ENCODE data around the gene TRMT1.

DNA sequence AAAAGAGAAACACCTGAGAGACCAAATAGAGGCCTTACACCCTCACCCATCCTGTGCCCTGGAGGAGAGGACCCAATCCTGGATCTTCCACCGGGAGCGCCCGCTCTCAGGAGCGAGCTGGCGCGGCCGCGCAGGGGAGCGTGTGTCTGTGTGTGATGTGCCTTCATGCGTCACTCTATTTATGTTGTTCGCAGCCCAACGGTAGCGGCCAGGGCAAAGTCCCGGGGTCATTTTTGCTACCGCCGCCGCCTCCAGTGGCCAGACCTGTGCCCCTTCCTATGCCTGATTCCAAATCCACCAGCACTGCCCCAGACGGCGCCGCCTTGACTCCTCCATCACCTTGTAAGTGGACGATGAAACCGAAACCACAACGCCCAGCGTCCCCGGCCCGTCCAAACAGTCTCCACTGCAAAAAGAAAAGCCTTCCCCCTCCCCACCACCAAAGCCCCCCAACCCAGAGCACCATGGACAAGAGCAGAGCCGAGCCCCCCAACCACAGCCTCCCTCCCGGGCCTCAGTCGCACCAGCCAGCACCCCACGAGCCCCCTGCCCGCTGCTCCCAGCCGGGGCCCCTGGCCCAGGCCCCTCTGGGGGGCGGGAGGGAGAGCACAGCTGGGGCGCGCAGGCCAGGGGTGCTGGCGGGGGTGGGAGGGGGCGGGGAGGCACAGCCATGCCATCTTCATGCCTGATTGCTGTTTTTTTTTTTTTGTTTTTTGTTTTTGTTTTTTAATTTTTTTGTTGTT, 28.6 kb downstream of the TRMT1 start:
- TF ChIP-seq, protein P1, sequence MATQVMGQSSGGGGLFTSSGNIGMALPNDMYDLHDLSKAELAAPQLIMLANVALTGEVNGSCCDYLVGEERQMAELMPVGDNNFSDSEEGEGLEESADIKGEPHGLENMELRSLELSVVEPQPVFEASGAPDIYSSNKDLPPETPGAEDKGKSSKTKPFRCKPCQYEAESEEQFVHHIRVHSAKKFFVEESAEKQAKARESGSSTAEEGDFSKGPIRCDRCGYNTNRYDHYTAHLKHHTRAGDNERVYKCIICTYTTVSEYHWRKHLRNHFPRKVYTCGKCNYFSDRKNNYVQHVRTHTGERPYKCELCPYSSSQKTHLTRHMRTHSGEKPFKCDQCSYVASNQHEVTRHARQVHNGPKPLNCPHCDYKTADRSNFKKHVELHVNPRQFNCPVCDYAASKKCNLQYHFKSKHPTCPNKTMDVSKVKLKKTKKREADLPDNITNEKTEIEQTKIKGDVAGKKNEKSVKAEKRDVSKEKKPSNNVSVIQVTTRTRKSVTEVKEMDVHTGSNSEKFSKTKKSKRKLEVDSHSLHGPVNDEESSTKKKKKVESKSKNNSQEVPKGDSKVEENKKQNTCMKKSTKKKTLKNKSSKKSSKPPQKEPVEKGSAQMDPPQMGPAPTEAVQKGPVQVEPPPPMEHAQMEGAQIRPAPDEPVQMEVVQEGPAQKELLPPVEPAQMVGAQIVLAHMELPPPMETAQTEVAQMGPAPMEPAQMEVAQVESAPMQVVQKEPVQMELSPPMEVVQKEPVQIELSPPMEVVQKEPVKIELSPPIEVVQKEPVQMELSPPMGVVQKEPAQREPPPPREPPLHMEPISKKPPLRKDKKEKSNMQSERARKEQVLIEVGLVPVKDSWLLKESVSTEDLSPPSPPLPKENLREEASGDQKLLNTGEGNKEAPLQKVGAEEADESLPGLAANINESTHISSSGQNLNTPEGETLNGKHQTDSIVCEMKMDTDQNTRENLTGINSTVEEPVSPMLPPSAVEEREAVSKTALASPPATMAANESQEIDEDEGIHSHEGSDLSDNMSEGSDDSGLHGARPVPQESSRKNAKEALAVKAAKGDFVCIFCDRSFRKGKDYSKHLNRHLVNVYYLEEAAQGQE (IDR thresholded peaks at IDR 0.05; ENCODE audit: unreplicated experiment) = no peak
- no peak for TF ChIP-seq EZH2 (IDR thresholded peaks at IDR 0.05; ENCODE audit: low read depth, unreplicated experiment)
- TF ChIP-seq CTCF (conservative IDR thresholded peaks at IDR 0.05; ENCODE audit: low read depth in 2 of 2) = no peak
- no peak for TF ChIP-seq POLR2AphosphoS5 (IDR thresholded peaks at IDR 0.05; ENCODE audit: low read depth)
- no peak for TF ChIP-seq EZH2phosphoT487 (IDR thresholded peaks at IDR 0.05; ENCODE audit: unreplicated experiment)
- no peak for TF ChIP-seq STAT1 (IDR thresholded peaks at IDR 0.05; ENCODE audit: unreplicated experiment)
- no peak for TF ChIP-seq JUNB (IDR thresholded peaks at IDR 0.05; ENCODE audit: unreplicated experiment)
- no peak for TF ChIP-seq CREB1 (CRISPR knock-in tag; IDR thresholded peaks at IDR 0.05; ENCODE audit: low read depth)
- TF ChIP-seq, protein P2, sequence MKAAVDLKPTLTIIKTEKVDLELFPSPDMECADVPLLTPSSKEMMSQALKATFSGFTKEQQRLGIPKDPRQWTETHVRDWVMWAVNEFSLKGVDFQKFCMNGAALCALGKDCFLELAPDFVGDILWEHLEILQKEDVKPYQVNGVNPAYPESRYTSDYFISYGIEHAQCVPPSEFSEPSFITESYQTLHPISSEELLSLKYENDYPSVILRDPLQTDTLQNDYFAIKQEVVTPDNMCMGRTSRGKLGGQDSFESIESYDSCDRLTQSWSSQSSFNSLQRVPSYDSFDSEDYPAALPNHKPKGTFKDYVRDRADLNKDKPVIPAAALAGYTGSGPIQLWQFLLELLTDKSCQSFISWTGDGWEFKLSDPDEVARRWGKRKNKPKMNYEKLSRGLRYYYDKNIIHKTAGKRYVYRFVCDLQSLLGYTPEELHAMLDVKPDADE (IDR thresholded peaks at IDR 0.05) = no peak
- TF ChIP-seq ZNF114 (CRISPR knock-in tag; IDR thresholded peaks at IDR 0.05) = no peak
- no peak for TF ChIP-seq NANOG (IDR thresholded peaks at IDR 0.05; ENCODE audit: borderline replicate concordance)

Data from GM23338 (cell line).